Activated CD8-positive, alpha-beta memory T cell treated with anti-CD3 and anti-CD28 coated beads, Interleukin-2, amount 50 U/mL, for 1 hour (primary cell): ENCODE measurements around the gene LPAR3.
"Not testable (repeated sequence)": the region's sequence is repeated elsewhere in the genome, so short reads cannot be mapped to it uniquely, and the experiment has no call there.

ENCODE experiments used
- DNase-seq: peaks from one replicate; pipeline ENCODE4 v3.0.0-alpha.2; 2020; ENCODE audit errors: extremely low read depth

The LPAR3 gene

DNA sequence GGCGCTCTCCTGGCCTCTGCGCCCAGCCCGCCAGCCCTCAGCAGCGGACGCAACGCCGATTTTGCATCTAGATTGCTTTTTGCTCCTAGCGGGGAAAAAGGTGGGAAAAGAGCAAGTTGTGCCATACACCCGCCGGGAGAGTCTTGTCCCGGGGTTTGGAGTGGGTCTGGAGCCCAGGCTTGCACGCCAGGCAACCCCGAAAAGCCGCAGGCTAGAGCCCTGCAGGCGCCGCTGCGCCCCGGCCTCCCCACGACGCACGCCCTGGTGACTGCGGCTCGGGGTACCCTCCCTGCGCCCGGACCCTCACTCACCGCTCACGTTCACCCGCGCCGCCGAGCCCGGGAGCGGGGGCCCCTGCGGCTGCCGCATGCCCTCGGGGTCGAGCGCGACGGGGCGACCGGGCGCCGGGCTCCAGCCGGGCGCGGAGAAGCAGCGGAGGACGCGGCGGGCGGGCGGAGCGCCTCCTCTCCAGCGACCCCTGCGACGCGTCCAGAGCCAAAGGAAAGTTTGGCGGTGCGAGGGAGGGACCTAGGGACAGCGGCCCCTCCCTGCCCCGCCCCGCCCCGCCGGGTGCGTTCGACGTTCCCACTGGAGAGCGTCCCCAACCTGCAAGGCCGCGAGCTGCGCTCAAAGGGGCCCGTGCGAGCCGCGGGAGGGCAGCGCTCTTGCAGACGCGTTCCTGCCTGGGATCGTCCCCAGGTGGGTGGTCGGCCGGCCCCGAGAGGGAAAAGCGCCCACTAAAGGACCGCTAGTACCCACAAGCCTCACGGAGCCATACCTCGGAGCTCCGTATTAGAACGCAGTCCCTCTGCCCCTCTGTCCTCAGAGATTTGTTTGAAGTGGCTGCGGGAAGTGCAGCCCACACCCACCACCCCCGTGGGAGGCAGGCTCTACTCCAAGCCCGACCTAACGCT, at the start of gene LPAR3:
TSS of gene LPAR3 (minus strand) at position 502 of the 914 bp plus-strand sequence. CDS start 27,086 bp downstream, outside the sequence.
- no peak for DNase-seq

- no peak for DNase-seq
Observed at GRCh38 chr1:84941843-84942242, 48.8 kb upstream of the LPAR3 start.

GRCh38 chr1:84940481-84940880, 47.5 kb upstream of the LPAR3 start:
- no peak for DNase-seq

DNA sequence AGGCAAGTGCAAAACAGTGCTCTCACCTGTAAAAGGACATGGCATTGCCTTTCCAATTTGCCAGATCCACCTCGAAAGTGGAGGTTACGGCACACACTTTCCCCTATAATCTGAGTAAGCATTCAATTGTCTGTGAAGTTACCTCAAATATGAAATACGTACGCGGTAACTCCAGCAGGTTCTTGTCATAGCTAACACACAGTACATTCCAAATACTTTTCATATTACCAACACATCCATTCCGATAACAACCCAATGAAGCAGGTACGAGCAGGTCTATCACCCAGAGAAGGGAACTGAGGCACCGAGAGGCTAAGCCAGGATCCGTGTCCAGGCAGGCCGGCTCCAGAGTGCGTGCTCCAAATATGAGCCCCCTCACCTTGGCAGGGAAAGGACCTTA, 46.8 kb upstream of the LPAR3 start:
- no peak for DNase-seq

DNA sequence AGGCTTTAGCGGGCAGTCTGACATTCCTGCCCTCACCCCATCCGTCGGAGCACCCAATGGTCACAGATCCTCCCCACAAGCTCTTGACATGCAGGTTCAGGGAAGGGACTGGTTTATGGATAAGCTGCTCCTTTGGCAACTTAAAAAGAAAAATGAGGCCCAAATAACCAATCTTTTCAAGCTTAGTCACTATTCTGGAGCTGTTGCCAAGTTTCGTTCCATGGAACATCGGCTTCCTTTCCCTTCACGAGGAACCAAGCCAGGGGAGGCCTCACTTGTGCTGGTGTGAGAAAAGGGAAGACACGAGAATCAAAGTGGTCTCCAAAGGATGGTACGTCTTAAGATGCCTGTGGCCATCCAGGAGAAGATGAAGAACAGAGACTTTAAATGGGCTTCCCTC, 46.1 kb upstream of the LPAR3 start:
- no peak for DNase-seq

GRCh38 chr1:84936116-84936810, 43.3 kb upstream of the LPAR3 start:
- DNase-seq: no peak

DNA sequence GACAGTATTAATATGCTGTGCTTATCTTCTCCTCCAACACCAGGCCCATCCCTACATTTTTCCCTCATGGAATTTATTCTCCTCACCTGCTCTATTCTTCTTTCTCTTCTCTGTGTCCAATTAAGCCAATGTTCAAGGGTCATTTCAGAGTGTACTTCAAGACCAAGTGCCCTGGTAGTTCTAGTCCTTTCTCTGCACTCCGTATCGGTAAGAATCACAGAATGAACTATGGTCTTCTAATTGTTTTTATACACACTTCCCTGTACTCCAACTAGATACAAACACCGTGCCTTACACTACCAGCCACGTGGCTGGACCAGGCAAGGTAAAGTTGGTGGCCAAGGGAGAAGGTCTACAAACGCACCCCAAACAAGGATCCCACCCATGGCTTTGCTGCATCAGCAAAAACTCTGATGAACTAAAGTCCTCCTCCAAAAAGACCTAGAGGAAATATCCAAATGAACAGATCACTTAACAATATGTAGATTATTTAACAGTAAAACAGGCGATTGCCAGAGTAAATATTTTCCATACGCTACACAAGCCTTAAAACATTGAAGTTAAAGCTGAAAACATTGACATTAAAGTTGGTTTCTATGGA, 40.1 kb upstream of the LPAR3 start:
- DNase-seq: no peak

DNA sequence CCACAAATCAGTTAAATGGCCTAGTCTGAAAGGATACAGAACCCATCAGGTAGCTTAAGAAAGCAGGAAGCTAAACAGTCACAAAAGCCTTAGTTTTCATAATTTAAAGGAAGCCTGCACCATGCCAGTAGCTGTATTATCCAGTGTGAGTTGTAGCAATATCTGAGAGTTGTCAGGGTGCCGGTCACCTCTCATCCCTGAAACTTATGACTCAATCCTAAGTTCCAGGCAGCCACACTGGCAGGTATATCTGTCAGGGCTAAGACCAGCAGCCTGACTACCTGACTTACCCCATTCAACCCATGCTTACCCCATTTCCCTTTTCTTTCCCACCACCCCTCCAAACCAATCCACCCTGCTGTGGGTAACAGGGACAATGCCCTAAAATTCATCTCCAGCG, 37.8 kb upstream of the LPAR3 start:
- DNase-seq: no peak

DNA sequence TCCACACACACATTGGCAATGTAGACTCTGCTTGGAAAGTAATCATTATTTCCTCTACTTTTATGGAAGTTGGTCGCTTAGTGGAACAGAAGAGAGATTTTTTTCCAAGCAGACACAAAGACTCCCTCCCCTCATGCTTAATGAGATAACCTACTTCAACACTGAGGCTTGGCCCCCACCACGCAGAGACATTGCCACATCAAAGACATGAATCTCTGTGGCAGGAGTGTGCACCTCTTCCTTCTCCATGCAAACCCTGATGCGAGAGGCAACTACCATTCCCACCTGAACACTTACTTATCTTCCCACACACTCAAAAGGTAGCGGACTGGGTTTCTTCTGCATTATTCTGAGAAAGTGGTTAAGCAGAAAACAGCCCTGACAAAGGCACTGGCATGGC, 37.3 kb upstream of the LPAR3 start:
- DNase-seq: no peak

DNA sequence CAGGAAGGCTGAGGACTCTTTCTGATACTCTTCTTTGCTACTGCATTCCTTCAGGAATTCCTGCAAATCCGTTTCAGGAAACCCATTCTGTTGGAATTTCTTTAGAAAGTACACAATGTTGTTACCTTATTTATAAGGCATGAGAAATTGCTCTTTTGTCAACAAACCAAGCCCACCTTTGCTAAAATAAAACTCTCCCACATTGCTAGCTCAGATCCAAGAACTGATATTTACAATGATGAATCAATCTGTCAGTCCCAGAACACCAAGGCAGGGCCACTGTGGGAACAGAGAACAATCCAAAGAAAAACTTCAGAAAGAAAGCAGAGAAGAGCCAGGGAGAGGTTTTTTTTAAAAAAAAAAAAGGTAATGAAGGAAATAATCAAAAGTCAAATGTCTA, 36.6 kb upstream of the LPAR3 start:
- no peak for DNase-seq

DNA sequence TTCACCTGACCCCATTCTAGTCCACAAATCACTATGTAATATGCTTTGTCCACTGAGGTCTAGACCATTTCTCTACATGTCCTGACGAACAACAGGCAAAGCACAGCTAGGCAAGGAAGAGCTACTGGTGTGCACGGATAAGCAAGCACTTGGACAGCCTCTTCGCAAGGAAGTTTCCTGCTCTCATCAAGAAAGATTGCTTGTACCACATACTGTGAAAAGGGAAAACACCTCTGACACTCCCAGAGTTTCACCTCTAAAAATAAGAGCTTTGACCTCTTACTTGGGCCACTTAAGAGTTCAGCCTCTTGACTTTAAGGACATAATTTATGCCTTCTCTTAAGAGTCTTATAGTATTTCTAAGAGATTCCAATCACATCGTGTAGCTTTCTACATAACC, 36.0 kb upstream of the LPAR3 start:
- DNase-seq: no peak

DNA sequence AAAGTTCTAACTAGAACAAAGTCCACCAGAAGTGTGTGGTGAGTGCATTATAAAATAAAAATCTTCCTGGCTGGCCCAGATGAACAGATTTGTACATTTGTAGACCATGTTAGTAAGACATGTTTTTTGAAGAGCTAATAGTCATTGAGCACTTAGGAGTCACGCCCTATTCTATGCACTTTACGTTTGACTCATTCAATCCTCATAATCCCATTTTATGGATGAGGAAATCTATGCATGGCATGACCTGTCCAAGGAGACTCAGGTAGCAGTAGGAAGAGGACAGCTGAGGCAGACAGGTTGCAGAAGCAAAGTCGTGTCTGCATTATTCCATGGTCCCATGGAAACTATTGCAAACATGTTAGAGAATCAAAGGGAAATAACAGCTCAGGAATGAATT, 30.3 kb upstream of the LPAR3 start:
- DNase-seq: no peak

- no peak for DNase-seq
Observed at GRCh38 chr1:84920159-84920558, 27.2 kb upstream of the LPAR3 start.

DNA sequence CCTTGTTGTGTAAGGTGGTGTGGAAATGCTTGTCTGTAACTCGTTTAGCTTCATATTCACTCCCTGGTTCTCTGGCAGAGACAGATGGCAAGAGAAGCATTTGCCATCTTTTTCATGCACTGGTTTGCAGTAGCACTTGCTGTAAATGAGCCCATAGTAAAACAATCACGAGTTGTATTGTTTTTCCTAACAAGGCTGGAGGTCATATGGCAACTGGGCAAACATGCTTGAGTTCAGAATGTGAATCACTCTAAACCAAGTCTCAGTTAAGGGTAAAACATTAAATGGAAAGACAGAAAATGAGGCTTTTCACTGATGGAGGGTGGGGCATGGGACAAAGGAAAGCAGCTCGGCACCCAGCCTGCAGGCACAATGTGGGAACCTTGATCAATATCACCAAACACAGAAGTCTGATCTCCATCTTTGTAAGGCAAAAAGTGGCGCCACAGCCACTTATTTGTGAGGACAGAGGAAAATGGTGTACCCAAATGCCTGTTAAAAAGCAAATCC, 26.5 kb upstream of the LPAR3 start:
- no peak for DNase-seq

GRCh38 chr1:84918726-84919336, 25.8 kb upstream of the LPAR3 start:
- DNase-seq: no peak

DNA sequence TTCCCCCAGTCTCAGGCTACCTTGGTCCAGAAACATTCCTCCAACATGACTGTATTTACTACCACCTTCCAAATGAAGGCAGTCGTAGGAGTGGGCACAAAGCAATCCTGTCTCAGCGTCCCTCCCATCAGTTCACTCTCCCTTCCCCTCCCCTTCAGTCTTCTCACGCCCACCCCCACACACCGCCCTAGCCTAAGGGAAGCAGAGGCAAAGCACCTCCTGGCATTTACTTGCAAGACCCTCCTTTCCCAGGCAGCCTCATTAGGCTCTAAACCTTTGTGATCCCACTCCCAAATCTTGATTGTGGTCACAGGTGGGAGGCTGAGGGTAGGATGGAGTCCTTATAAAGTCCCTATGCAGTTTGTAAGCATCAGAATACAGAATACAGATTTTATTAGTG, 23.9 kb upstream of the LPAR3 start:
- DNase-seq: no peak

- no peak for DNase-seq
Observed at GRCh38 chr1:84913555-84913892, 20.5 kb upstream of the LPAR3 start.

- DNase-seq: no peak
Observed at GRCh38 chr1:84912726-84913554, 19.9 kb upstream of the LPAR3 start.

- DNase-seq: not testable (repeated sequence)
Observed at GRCh38 chr1:84908746-84909464, 15.9 kb upstream of the LPAR3 start.

DNA sequence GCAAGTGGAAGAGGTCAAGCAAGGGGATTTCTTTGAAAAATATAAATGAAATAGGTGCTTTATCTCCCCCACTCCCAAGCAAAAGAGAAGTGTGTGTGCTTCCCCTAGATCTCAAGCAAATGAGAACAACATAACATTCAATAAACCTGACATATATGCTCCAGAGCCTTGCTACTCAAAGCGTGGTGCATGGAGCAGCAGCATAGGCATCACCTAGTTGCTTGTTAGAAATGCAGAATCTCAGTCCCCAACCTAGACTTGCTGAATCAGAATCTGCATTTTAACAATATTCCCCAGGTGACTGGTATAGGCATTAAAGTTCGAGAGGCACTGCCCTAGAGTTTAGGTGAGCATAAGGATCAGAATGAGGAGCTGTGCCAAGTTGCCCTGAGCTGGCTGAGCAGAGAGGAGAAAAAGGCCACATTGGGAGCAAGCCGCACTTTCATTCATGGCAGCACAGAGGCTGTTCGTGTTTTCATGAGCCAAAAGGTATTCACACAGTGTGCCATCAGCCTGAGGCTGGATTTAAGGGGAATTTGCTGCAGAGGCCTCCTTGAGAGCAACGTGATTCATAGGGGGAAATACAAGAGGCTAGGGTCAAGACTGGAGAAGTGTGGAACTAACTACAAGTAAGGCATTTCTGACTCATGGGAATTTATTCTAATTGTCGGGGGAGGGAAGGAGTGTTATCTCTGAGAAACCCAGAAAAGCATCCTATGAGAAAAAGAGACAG, 14.3 kb upstream of the LPAR3 start:
- DNase-seq: no peak
